Lower leg skin (tissue), 3 donors: ENCODE results near the gene LRIT1.

ENCODE experiments used
- POLR2A ChIP-seq, 2 donors: fragments of 450-650 bp; IDR thresholded peaks; one replicate each; pipeline ENCODE4 v1.6.1; 2016 to 2017; ENCODE audit warnings: antibody characterized with exemption in 2 of 2, mild to moderate bottlenecking in 1 of 2, moderate library complexity in 1 of 2
- TF ChIP-seq, protein P1 (sequence below), 3 donors: fragments of 450-650 bp; IDR thresholded peaks; one replicate each; pipeline ENCODE4 v1.5.1; 2016; ENCODE audit warnings: antibody characterized with exemption in 3 of 3, mild to moderate bottlenecking in 3 of 3, moderate library complexity in 2 of 3

DNA sequence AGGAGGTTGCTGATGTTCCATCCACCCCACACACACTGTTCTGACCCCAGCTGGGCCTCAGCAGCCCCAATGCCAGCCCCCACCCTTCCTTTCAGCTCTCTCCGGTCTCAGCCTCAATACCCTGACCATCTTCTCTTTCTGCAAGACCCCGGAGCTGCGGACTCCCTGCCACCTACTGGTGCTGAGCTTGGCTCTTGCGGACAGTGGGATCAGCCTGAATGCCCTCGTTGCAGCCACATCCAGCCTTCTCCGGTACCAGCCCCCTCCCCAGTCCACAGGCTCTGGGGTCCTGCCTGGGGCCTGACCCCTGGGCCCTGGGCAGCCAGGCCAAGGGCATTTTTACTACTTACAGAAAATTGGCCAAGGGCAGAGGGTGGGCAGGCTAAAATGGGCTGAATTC lies 6.2 kb upstream of the LRIT1 start:
- TF ChIP-seq, protein P1, sequence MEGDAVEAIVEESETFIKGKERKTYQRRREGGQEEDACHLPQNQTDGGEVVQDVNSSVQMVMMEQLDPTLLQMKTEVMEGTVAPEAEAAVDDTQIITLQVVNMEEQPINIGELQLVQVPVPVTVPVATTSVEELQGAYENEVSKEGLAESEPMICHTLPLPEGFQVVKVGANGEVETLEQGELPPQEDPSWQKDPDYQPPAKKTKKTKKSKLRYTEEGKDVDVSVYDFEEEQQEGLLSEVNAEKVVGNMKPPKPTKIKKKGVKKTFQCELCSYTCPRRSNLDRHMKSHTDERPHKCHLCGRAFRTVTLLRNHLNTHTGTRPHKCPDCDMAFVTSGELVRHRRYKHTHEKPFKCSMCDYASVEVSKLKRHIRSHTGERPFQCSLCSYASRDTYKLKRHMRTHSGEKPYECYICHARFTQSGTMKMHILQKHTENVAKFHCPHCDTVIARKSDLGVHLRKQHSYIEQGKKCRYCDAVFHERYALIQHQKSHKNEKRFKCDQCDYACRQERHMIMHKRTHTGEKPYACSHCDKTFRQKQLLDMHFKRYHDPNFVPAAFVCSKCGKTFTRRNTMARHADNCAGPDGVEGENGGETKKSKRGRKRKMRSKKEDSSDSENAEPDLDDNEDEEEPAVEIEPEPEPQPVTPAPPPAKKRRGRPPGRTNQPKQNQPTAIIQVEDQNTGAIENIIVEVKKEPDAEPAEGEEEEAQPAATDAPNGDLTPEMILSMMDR (IDR thresholded peaks at IDR 0.05), result no peak
- no peak for TF ChIP-seq POLR2A (IDR thresholded peaks at IDR 0.05)
